Measurements from ENCODE around the gene POM121L2. TPM values are rescaled to one million over a fixed set of nuclear protein-coding genes. Genes with fewer than 3 reads are reported as not detected.

Gene POM121L2
- total RNA-seq, 1 experiment from 2014 or later: not detected

- no peak for TF ChIP-seq CTCF (IDR thresholded peaks at IDR 0.05; ENCODE audit: insufficient read depth in 1 of 2, low read depth in 1 of 2, low read length in 1 of 2, severe bottlenecking in 1 of 2, unreplicated experiment in 1 of 2)
- peak overlapping the region; percentile 10 for H3K4me3 Mint-ChIP-seq (ENCODE audit: unreplicated experiment)
- H3K36me3 Mint-ChIP-seq (ENCODE audit: insufficient read depth, unreplicated experiment): peaks cover 23% of the 10 kb centered on the region
- intact Hi-C loops (cut with micrococcal nuclease; ENCODE audit: unreplicated experiment): no loop called here
- H3K9me3 Mint-ChIP-seq (ENCODE audit: unreplicated experiment): no peaks in the 10 kb centered on the region
- H3K9me3 ChIP-seq: no peaks in the 10 kb centered on the region
- ChIA-PET POLR2A (no interaction called here), CTCF (no interaction called here)
- peaks cover 9% of the 10 kb centered on the region; the same call in 1 of the 2 replicates for H3K4me1 ChIP-seq
- peaks cover 13% of the 10 kb centered on the region for H3K4me1 Mint-ChIP-seq (ENCODE audit: low read depth, unreplicated experiment)
- H3K4me3 ChIP-seq (ENCODE audit: low read depth, low read length): no peak overlapping the region
- no peak overlapping the region for H3K27ac Mint-ChIP-seq (ENCODE audit: unreplicated experiment)
- no peak for DNase-seq
- H3K27me3 Mint-ChIP-seq (ENCODE audit: insufficient read depth, unreplicated experiment): peaks cover 6% of the 10 kb centered on the region
- BruUV-seq (replicated peaks): no TSS peak
- H3K36me3 ChIP-seq (ENCODE audit: control insufficient read depth, insufficient read depth, low read length): no peaks in the 10 kb centered on the region
- no peaks in the 10 kb centered on the region for H3K27me3 ChIP-seq (replicated peaks; ENCODE audit: control insufficient read depth, insufficient read depth, low read length)
Measured at GRCh38 chr6:27290850-27291208, 21.2 kb downstream of the POM121L2 start.

DNA sequence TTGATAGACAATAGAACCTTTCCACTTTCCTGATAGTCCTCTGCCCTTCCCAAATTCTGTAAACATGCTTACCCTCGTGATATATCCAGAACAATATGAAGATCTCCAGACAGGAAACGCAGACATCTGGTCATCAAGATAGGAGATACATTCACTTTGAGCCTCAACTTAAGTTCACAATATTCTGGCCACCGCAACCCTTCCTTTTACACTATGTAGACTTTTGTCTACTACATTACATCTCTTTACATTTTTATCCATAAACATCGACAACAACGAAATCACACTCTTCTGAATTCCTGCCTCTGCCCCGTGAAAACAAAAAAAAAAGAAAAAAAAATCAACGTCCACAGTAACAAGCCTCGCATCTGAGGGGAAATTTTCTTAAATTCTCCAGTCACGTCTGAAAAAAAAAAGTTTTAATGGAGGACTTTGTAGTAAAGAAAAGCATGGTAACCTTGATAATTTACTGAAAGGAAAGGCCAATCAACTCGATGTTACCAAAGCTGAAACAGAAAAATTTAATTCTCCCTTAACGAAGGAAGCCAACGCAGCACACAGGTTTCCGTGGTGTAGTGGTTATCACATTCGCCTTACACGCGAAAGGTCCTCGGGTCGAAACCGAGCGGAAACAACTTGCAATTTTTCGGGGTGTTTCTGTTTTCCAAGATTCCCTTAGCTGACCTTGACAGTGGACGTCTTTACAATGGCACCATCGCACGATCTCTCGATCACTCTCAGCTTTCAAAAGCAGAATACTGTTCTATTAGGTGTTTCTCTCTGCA, 21.8 kb downstream of the POM121L2 start:
- H3K27me3 ChIP-seq (replicated peaks; ENCODE audit: control insufficient read depth, insufficient read depth, low read length): no peaks in the 10 kb centered on the region
- intact Hi-C loops (cut with micrococcal nuclease; ENCODE audit: unreplicated experiment): no loop called here
- POLR2A ChIA-PET: no interaction called here

More for the DNA sequence above, 21.8 kb downstream of the POM121L2 start:
- H3K9me3 ChIP-seq: no peaks in the 10 kb centered on the region
- H3K27ac Mint-ChIP-seq (ENCODE audit: unreplicated experiment): no peak overlapping the region
- no peak overlapping the region for H3K4me3 ChIP-seq (ENCODE audit: low read depth, low read length)
- peaks cover 7% of the 10 kb centered on the region for H3K4me1 Mint-ChIP-seq (ENCODE audit: low read depth, unreplicated experiment)
- CTCF ChIA-PET: no interaction called here
- no TSS peak for BruUV-seq (replicated peaks)
- H3K36me3 ChIP-seq (ENCODE audit: control insufficient read depth, insufficient read depth, low read length): no peaks in the 10 kb centered on the region
- peaks cover 6% of the 10 kb centered on the region for H3K27me3 Mint-ChIP-seq (ENCODE audit: insufficient read depth, unreplicated experiment)
- DNase-seq: no peak
- peaks cover 9% of the 10 kb centered on the region; the same call in 1 of the 2 replicates for H3K4me1 ChIP-seq
- TF ChIP-seq CTCF (IDR thresholded peaks at IDR 0.05; ENCODE audit: insufficient read depth in 1 of 2, low read depth in 1 of 2, low read length in 1 of 2, severe bottlenecking in 1 of 2, unreplicated experiment in 1 of 2): no peak
- H3K36me3 Mint-ChIP-seq (ENCODE audit: insufficient read depth, unreplicated experiment): peaks cover 17% of the 10 kb centered on the region
- H3K9me3 Mint-ChIP-seq (ENCODE audit: unreplicated experiment): no peaks in the 10 kb centered on the region
- H3K4me3 Mint-ChIP-seq (ENCODE audit: unreplicated experiment): peak overlapping the region; percentile 10
